GM23338 (cell line): ENCODE results near the gene JAK2. TPM values are rescaled to one million over a fixed set of nuclear protein-coding genes. Genes with fewer than 3 reads are reported as not detected.

Source experiments
- ATAC-seq: fragments of 200-7000 bp; cut with Tn5 transposase; 3 replicates; pipeline ENCODE4 v1.9.1; 2020
- DNase-seq: peaks from one replicate; pipeline ENCODE4 v3.0.0-alpha.2; 2015; ENCODE audit warnings: low spot score
- H2AFZ ChIP-seq: fragments of 200-600 bp; sonication (generic); 2 replicates; pipeline ENCODE4 v1.8.0; 2016; ENCODE audit warnings: antibody characterized with exemption, mild to moderate bottlenecking, moderate library complexity
- H3F3A ChIP-seq: fragments of 200-600 bp; sonication (generic); replicated peaks from 2 replicates; pipeline ENCODE4 v1.8.0; 2017; ENCODE audit warnings: antibody characterized with exemption, mixed run types, low read depth
- H3K27ac ChIP-seq: fragments of 200-600 bp; sonication (generic); 2 replicates; pipeline ENCODE4 v1.6.1; 2016; ENCODE audit warnings: low read depth
- H3K27me3 ChIP-seq: fragments of 200-600 bp; sonication (generic); 2 replicates; pipeline ENCODE4 v1.8.0; 2016; ENCODE audit warnings: mild to moderate bottlenecking, mixed run types, moderate library complexity; ENCODE audit not compliant: insufficient read depth
- H3K36me3 ChIP-seq: fragments of 200-600 bp; sonication (generic); 2 replicates; pipeline ENCODE4 v1.8.0; 2016; ENCODE audit warnings: mild to moderate bottlenecking; ENCODE audit not compliant: insufficient read depth
- H3K4me1 ChIP-seq: fragments of 200-600 bp; sonication (generic); 2 replicates; pipeline ENCODE4 v1.8.0; 2016; ENCODE audit warnings: mild to moderate bottlenecking, moderate library complexity; ENCODE audit not compliant: insufficient read depth
- H3K4me2 ChIP-seq: fragments of 200-600 bp; sonication (generic); 2 replicates; pipeline ENCODE4 v1.7.1; 2017; ENCODE audit warnings: mixed run types
- H3K4me3 ChIP-seq: fragments of 200-600 bp; sonication (generic); 2 replicates; pipeline ENCODE4 v1.6.1; 2016; ENCODE audit warnings: mixed run types
- H3K79me2 ChIP-seq: fragments of 200-600 bp; sonication (generic); replicated peaks from 2 replicates; pipeline ENCODE4 v1.8.0; 2017; ENCODE audit warnings: mild to moderate bottlenecking; ENCODE audit not compliant: insufficient read depth
- H3K9me2 ChIP-seq: fragments of 200-600 bp; sonication (generic); 2 replicates; pipeline ENCODE4 v1.8.0; 2017; ENCODE audit not compliant: insufficient read depth
- H4K20me1 ChIP-seq: fragments of 200-600 bp; sonication (generic); replicated peaks from 2 replicates; pipeline ENCODE4 v1.8.0; 2017; ENCODE audit warnings: mild to moderate bottlenecking; ENCODE audit not compliant: insufficient read depth
- H3K27ac Mint-ChIP-seq: 2 replicates; pipeline ENCODE4 v1.8.0; 2020; ENCODE audit warnings: inconsistent platforms, mild to moderate bottlenecking, moderate library complexity, mixed read lengths
- H3K27me3 Mint-ChIP-seq: 3 replicates; pipeline ENCODE4 v1.8.0; 2022; ENCODE audit warnings: low read depth, mild to moderate bottlenecking, moderate library complexity, mixed read lengths, inconsistent platforms; ENCODE audit not compliant: insufficient read depth, poor library complexity
- H3K36me3 Mint-ChIP-seq: 3 replicates; pipeline ENCODE4 v1.8.0; 2021; ENCODE audit warnings: low read depth, mild to moderate bottlenecking, inconsistent platforms, moderate library complexity, mixed read lengths
- H3K4me1 Mint-ChIP-seq: 3 replicates; pipeline ENCODE4 v1.8.0; 2020; ENCODE audit warnings: mild to moderate bottlenecking, inconsistent platforms, mixed read lengths
- H3K4me3 Mint-ChIP-seq: 3 replicates; pipeline ENCODE4 v1.8.0; 2021; ENCODE audit warnings: moderate library complexity, mild to moderate bottlenecking, inconsistent platforms, mixed read lengths
- H3K9me3 Mint-ChIP-seq: 3 replicates; pipeline ENCODE4 v1.8.0; 2020; ENCODE audit warnings: moderate library complexity, mild to moderate bottlenecking, inconsistent platforms, mixed read lengths
- CREB1 ChIP-seq: fragments of 250-450 bp; sonication (Bioruptor Pico); IDR thresholded peaks from 2 replicates; pipeline ENCODE4 v1.5.0; 2020; ENCODE audit warnings: low read depth, mild to moderate bottlenecking, moderate library complexity
- CTCF ChIP-seq, 2 experiments: fragments of 200-600 bp in 1 of 2; sonication (generic) in 1 of 2; conservative IDR thresholded peaks; 2 replicates each; pipeline versions ENCODE4 v1.5.1 to v1.6.1; 2016 to 2017; ENCODE audit warnings: antibody characterized with exemption in 2 of 2, low read depth in 2 of 2, mild to moderate bottlenecking in 2 of 2, moderate library complexity in 1 of 2
- ETS1 ChIP-seq: IDR thresholded peaks from 2 replicates; pipeline ENCODE4 v1.6.1; 2016; ENCODE audit warnings: antibody characterized with exemption
- EZH2phosphoT487 ChIP-seq: fragments of 200-600 bp; sonication (generic); IDR thresholded peaks from one replicate; pipeline ENCODE4 v1.8.1; 2018; ENCODE audit warnings: antibody characterized with exemption; ENCODE audit not compliant: unreplicated experiment
- NANOG ChIP-seq: IDR thresholded peaks from 2 replicates; pipeline ENCODE4 v1.6.1; 2016; ENCODE audit warnings: antibody characterized with exemption, borderline replicate concordance
- POLR2AphosphoS5 ChIP-seq: IDR thresholded peaks from 2 replicates; pipeline ENCODE4 v1.6.1; 2016; ENCODE audit warnings: antibody characterized with exemption, low read depth
- REST ChIP-seq: IDR thresholded peaks from one replicate; pipeline ENCODE4 v1.6.1; 2018; ENCODE audit warnings: antibody characterized with exemption; ENCODE audit not compliant: unreplicated experiment
- STAT1 ChIP-seq: IDR thresholded peaks from one replicate; pipeline ENCODE4 v1.6.1; 2016; ENCODE audit warnings: antibody characterized with exemption; ENCODE audit not compliant: unreplicated experiment
- ZNF331 ChIP-seq: fragments of 250-450 bp; sonication (Bioruptor Pico); IDR thresholded peaks from 2 replicates; pipeline ENCODE4 v1.5.0; 2020; ENCODE audit warnings: low read depth, mild to moderate bottlenecking, moderate library complexity
- polyA plus RNA-seq: library from polyadenylated mRNA; unstranded; fragments of >200 nt; fragmentation: Nextera tagmentation; extraction: Ambion mirVana; gene quantifications from 2 replicates; pipeline ENCODE4 v1.2.1, GENCODE V29; 2016
- total RNA-seq: library from RNA; depleted of rRNA; stranded (reverse); fragments of >200 nt; shearing (Covaris generic); gene quantifications from 2 replicates; pipeline ENCODE4 v1.2.3, GENCODE V29; 2014

Gene JAK2
- total and polyA plus RNA-seq, 2 experiments from 2014 or later: 1.1 to 3.0 TPM

GRCh38 chr9:5041390-5042115 lies 56.5 kb downstream of the JAK2 start:
- Histone ChIP-seq H3K4me2 (no peak overlapping the region), H3K79me2 (no peaks in the 10 kb centered on the region), H3K4me3 (no peak overlapping the region), H3K36me3 (no peaks in the 10 kb centered on the region), H4K20me1 (no peaks in the 10 kb centered on the region), H3K27ac (no peak overlapping the region), H2AFZ (no peak overlapping the region), H3K4me1 (peaks cover 6% of the 10 kb centered on the region; the same call in 1 of the 2 replicates), H3K27me3 (no peaks in the 10 kb centered on the region), H3K9me2 (no peaks in the 10 kb centered on the region), H3F3A (no peaks in the 10 kb centered on the region)
- no peak overlapping the region for H3K27ac Mint-ChIP-seq
- H3K4me3 Mint-ChIP-seq: no peak overlapping the region
- no peak for DNase-seq
- no peaks in the 10 kb centered on the region for H3K27me3 Mint-ChIP-seq
- 0 out of 3 replicates have a peak, but pooled peaks cover 3% of the 10 kb centered on the region for H3K9me3 Mint-ChIP-seq
- no peaks in the 10 kb centered on the region for H3K4me1 Mint-ChIP-seq
- no peak for ATAC-seq
- peaks cover 13% of the 10 kb centered on the region; the same call in 2 of the 3 replicates for H3K36me3 Mint-ChIP-seq
- no peak for TF ChIP-seq EZH2phosphoT487
- TF ChIP-seq CREB1: no peak

- H3K79me2 ChIP-seq: no peaks in the 10 kb centered on the region
- peak; percentile 68 for ATAC-seq
- TF ChIP-seq ZNF331 (CRISPR knock-in tag) (no peak), EZH2phosphoT487 (no peak), REST (no peak), CTCF (conservative IDR thresholded peaks at IDR 0.05; ENCODE audit: low read depth in 2 of 2) (no peak), POLR2AphosphoS5 (no peak), CREB1 (no peak), STAT1 (no peak), ETS1 (no peak), NANOG (no peak)
These were observed 57.6 kb downstream of the JAK2 start for GRCh38 chr9:5042661-5043178.

More at GRCh38 chr9:5042661-5043178, 57.6 kb downstream of the JAK2 start:
- H2AFZ ChIP-seq: 0 out of 2 replicates have a peak overlapping the region, but pooled peaks have one; percentile 35
- no peak overlapping the region for H3K27ac Mint-ChIP-seq
- no peaks in the 10 kb centered on the region for H3K9me2 ChIP-seq
- no peak overlapping the region for H3K4me2 ChIP-seq
- H3F3A ChIP-seq: no peaks in the 10 kb centered on the region
- no peaks in the 10 kb centered on the region for H4K20me1 ChIP-seq
- H3K27me3 Mint-ChIP-seq: no peaks in the 10 kb centered on the region
- H3K4me3 ChIP-seq: no peak overlapping the region
- H3K36me3 Mint-ChIP-seq: peaks cover 13% of the 10 kb centered on the region; the same call in 2 of the 3 replicates
- no peak overlapping the region for H3K27ac ChIP-seq
- H3K27me3 ChIP-seq: no peaks in the 10 kb centered on the region
- 0 out of 3 replicates have a peak, but pooled peaks cover 3% of the 10 kb centered on the region for H3K9me3 Mint-ChIP-seq
- H3K4me1 Mint-ChIP-seq: no peaks in the 10 kb centered on the region
- no peaks in the 10 kb centered on the region for H3K36me3 ChIP-seq
- peak; percentile 43 for DNase-seq
- H3K4me3 Mint-ChIP-seq: no peak overlapping the region
- H3K4me1 ChIP-seq: peaks cover 6% of the 10 kb centered on the region; the same call in 1 of the 2 replicates
